K562 (cell line): ENCODE measurements around the gene RAB3C. TPM values are rescaled to one million over a fixed set of nuclear protein-coding genes. Genes with fewer than 3 reads are reported as not detected.

ENCODE experiments used
- ATAC-seq: fragments of 200-7000 bp; cut with Tn5 transposase; 3 replicates; pipeline ENCODE4 v1.9.1; 2020; ENCODE audit warnings: moderate library complexity
- BruUV-seq: library from RNA; stranded (reverse); fragments of 400-500 nt; replicated peaks from 2 replicates; lab custom pipeline; 2021; lab: Mats Ljungman, UMichigan
- CTCF ChIA-PET: fragments of 300-600 bp; formaldehyde crosslinking; extraction: SDS; loops from one replicate; lab custom pipeline; 2021; ENCODE audit warnings: low intra/inter-chr PET ratio; lab: Yijun Ruan, JAX
- POLR2A ChIA-PET: fragments of 300-600, 350-650 bp; sonication (Branson Sonifier 250); formaldehyde crosslinking; extraction: SDS; loops from one replicate; lab custom pipeline; 2021; ENCODE audit warnings: antibody characterized with exemption, inconsistent platforms; lab: Yijun Ruan, JAX
- DNase-seq, 4 experiments: peaks; one replicate each; pipeline versions ENCODE4 v3.0.0 to v3.0.0-alpha.2; 2011 to 2018; ENCODE audit warnings: low spot score in 3 of 4, mixed read lengths in 3 of 4; ENCODE audit errors: extremely low read depth in 1 of 4
- FAIRE-seq: peaks from 2 replicates; lab custom pipeline; 2011; peaks lifted over from hg19 to GRCh38; lab: Jason Lieb, UNC
- H2AFZ ChIP-seq: 2 replicates; pipeline ENCODE4 v1.6.0; 2011; ENCODE audit warnings: low read depth, low read length, control low read depth, inconsistent platforms
- H3K27ac ChIP-seq: fragments of 200-600 bp; 3 replicates; pipeline ENCODE4 v1.8.0; 2011; ENCODE audit warnings: low read depth, mild to moderate bottlenecking, control low read depth, inconsistent platforms, low read length, moderate library complexity, mixed read lengths; ENCODE audit errors: extremely low read depth
- H3K27me3 ChIP-seq, 2 experiments: fragments of 300-600 bp in 1 of 2; 2 replicates in 1 of 2; 3 replicates in 1 of 2; pipeline versions ENCODE4 v1.6.0 to v1.8.0; 2011; ENCODE audit warnings: inconsistent platforms in 2 of 2, low read length in 2 of 2, mild to moderate bottlenecking in 1 of 2, mixed read lengths in 1 of 2, moderate library complexity in 1 of 2; ENCODE audit not compliant: control insufficient read depth in 2 of 2, insufficient read depth in 2 of 2
- H3K36me3 ChIP-seq: fragments of 300-600 bp; 3 replicates; pipeline ENCODE4 v1.8.0; 2011; ENCODE audit warnings: mild to moderate bottlenecking, low read length, inconsistent platforms; ENCODE audit not compliant: control insufficient read depth, insufficient read depth
- H3K4me1 ChIP-seq, 2 experiments: fragments of 200-600 bp in 1 of 2; replicated peaks in 1 of 2; 2 replicates in 1 of 2; 3 replicates in 1 of 2; pipeline versions ENCODE4 v1.5.1 to v1.8.0; 2011; ENCODE audit warnings: inconsistent platforms in 2 of 2, low read length in 2 of 2, mild to moderate bottlenecking in 1 of 2, mixed read lengths in 1 of 2, moderate library complexity in 1 of 2; ENCODE audit not compliant: control insufficient read depth in 2 of 2, insufficient read depth in 2 of 2
- H3K4me2 ChIP-seq: 2 replicates; pipeline ENCODE4 v1.6.1; 2011; ENCODE audit warnings: low read length, control low read depth, inconsistent platforms, mixed read lengths; ENCODE audit not compliant: insufficient read depth
- H3K4me3 ChIP-seq: fragments of 200-600 bp; sonication (generic), shearing (Covaris generic); 2 replicates; pipeline ENCODE4 v1.5.1; 2016; ENCODE audit warnings: control low read depth, inconsistent platforms
- H3K79me2 ChIP-seq: fragments of 200-600 bp; 3 replicates; pipeline ENCODE4 v1.8.0; 2011; ENCODE audit warnings: low read length, inconsistent platforms; ENCODE audit not compliant: control insufficient read depth, insufficient read depth
- H3K9ac ChIP-seq, 2 experiments: 2 replicates each; pipeline versions ENCODE4 v1.6.0 to v1.6.1; 2011; ENCODE audit warnings: low read depth in 2 of 2, low read length in 2 of 2, control low read depth in 1 of 2, inconsistent platforms in 1 of 2, mild to moderate bottlenecking in 1 of 2, mixed read lengths in 1 of 2; ENCODE audit not compliant: insufficient read depth in 1 of 2
- H3K9me1 ChIP-seq: one replicate; pipeline ENCODE4 v1.6.0; 2011; ENCODE audit warnings: inconsistent platforms, mild to moderate bottlenecking, low read length, moderate library complexity; ENCODE audit not compliant: control insufficient read depth, insufficient read depth
- H3K9me3 ChIP-seq: replicated peaks from 2 replicates; pipeline ENCODE4 v1.5.1; 2011; ENCODE audit warnings: low read depth, low read length, inconsistent platforms; ENCODE audit not compliant: control insufficient read depth, insufficient read depth
- H4K20me1 ChIP-seq: replicated peaks from 2 replicates; pipeline ENCODE4 v1.6.1; 2011; ENCODE audit warnings: low read length, inconsistent platforms, mixed read lengths; ENCODE audit not compliant: control insufficient read depth, insufficient read depth
- ATF1 ChIP-seq, 2 experiments: fragments of 450-650 bp in 1 of 2; IDR thresholded peaks; 2 replicates each; pipeline ENCODE4 v1.6.1; 2016; ENCODE audit warnings: missing compliant biosample characterization in 1 of 2, missing genetic modification characterization in 1 of 2
- ATF4 ChIP-seq: fragments of 450-650 bp; formaldehyde crosslinking; IDR thresholded peaks from 2 replicates; pipeline ENCODE4 v1.4.0; 2022; ENCODE audit warnings: mild to moderate bottlenecking, moderate library complexity
- CBFA2T3 ChIP-seq: fragments of 450-650 bp; IDR thresholded peaks from 2 replicates; pipeline ENCODE4 v1.6.1; 2017
- CREB3L1 ChIP-seq: fragments of 450-650 bp; IDR thresholded peaks from 2 replicates; pipeline ENCODE4 v1.6.1; 2014; ENCODE audit warnings: low read depth, mild to moderate bottlenecking, moderate library complexity, borderline replicate concordance
- CTBP1 ChIP-seq: fragments of 450-650 bp; IDR thresholded peaks from 2 replicates; pipeline ENCODE4 v1.6.1; 2016; ENCODE audit warnings: borderline replicate concordance
- EWSR1 ChIP-seq: fragments of 450-650 bp; IDR thresholded peaks from 2 replicates; pipeline ENCODE4 v1.6.1; 2018; ENCODE audit warnings: borderline replicate concordance, mild to moderate bottlenecking, low read depth, moderate library complexity; ENCODE audit not compliant: partially characterized antibody
- EZH2 ChIP-seq: IDR thresholded peaks from 2 replicates; pipeline ENCODE4 v1.6.1; 2012; ENCODE audit warnings: low read depth, mild to moderate bottlenecking, inconsistent platforms, low read length, borderline replicate concordance
- HES1 ChIP-seq: fragments of 450-650 bp; IDR thresholded peaks from 2 replicates; pipeline ENCODE4 v1.6.1; 2016; ENCODE audit warnings: low read depth, mild to moderate bottlenecking, moderate library complexity
- LEF1 ChIP-seq: fragments of 450-650 bp; IDR thresholded peaks from 2 replicates; pipeline ENCODE4 v1.6.1; 2016; ENCODE audit warnings: mild to moderate bottlenecking
- NFYB ChIP-seq: IDR thresholded peaks from 2 replicates; pipeline ENCODE4 v1.6.1; 2011; ENCODE audit warnings: mild to moderate bottlenecking, moderate library complexity; ENCODE audit not compliant: insufficient read length; ENCODE audit errors: extremely low read depth
- PBX2 ChIP-seq, 2 experiments: IDR thresholded peaks in 1 of 2; conservative IDR thresholded peaks in 1 of 2; 2 replicates each; pipeline ENCODE4 v1.6.1; 2016; ENCODE audit warnings: low read depth in 2 of 2, mild to moderate bottlenecking in 1 of 2, missing compliant biosample characterization in 1 of 2, missing genetic modification characterization in 1 of 2, moderate library complexity in 1 of 2
- PHF20 ChIP-seq: fragments of 450-650 bp; IDR thresholded peaks from 2 replicates; pipeline ENCODE4 v1.6.1; 2018; ENCODE audit not compliant: partially characterized antibody
- SMARCB1 ChIP-seq: IDR thresholded peaks from 2 replicates; pipeline ENCODE4 v1.6.1; 2011; ENCODE audit warnings: improper control_type of control experiment, low read depth; ENCODE audit not compliant: insufficient read length
- SMARCC2 ChIP-seq: fragments of 450-650 bp; IDR thresholded peaks from 2 replicates; pipeline ENCODE4 v1.6.1; 2017; ENCODE audit warnings: antibody characterized with exemption, moderate library complexity, mild to moderate bottlenecking, low read depth
- TCFL5 ChIP-seq: fragments of 250-450 bp; sonication (Bioruptor Pico); conservative IDR thresholded peaks from 2 replicates; pipeline ENCODE4 v1.6.1; 2021; ENCODE audit warnings: mild to moderate bottlenecking, moderate library complexity, matching md5 sums
- U2AF1 ChIP-seq: fragments of 200-400 bp; formaldehyde crosslinking; optimal IDR thresholded peaks from 2 replicates; pipeline ENCODE3; 2017; ENCODE audit warnings: mild to moderate bottlenecking, low read depth, low read length, moderate library complexity
- WGBS: fragments of 100-300 bp; shearing (Covaris generic); methylation state at CpG from one replicate; pipeline ENCODE4 v1.1.6; 2016; ENCODE audit warnings: low coverage, mixed read lengths; ENCODE audit not compliant: insufficient coverage; ENCODE audit errors: missing lambda C conversion rate; 5-methylcytosine and 5-hydroxymethylcytosine counted together
- in situ Hi-C: fragments of 300-500 bp; cut with MboI; formaldehyde crosslinking; loops from 4 replicates; pipeline ENCODE4 v1.15.0; 2018; ENCODE audit warnings: inconsistent platforms, mixed read lengths
- intact Hi-C: fragments of 100-400 bp; cut with micrococcal nuclease; formaldehyde crosslinking; loops from 2 replicates; pipeline ENCODE4 v1.14.2; 2022
- polyA plus RNA-seq, 8 experiments: library from polyadenylated mRNA; depleted of rRNA in 4 of 8; stranded (reverse) in 5 of 8; unstranded in 3 of 8; fragments of >200 nt; fragmentation: Nextera tagmentation in 2 of 8; fragmentation: Illumina TruSeq in 1 of 8; extraction: Ambion mirVana in 2 of 8; extraction: Trizol in 1 of 8; gene quantifications; 2 replicates each; pipeline versions ENCODE4 v1.2.1 to v1.2.3, GENCODE V29; 2011 to 2014; ENCODE audit warnings: inconsistent platforms in 1 of 8, missing spikeins in 1 of 8
- total RNA-seq, 7 experiments: library from RNA; depleted of rRNA in 6 of 7; stranded (reverse); fragments of >200 nt in 6 of 7; fragmentation: Illumina TruSeq in 2 of 7; extraction: Trizol in 2 of 7; gene quantifications; 2 replicates each; pipeline versions ENCODE4 v1.2.1 to v1.2.3, GENCODE V29; 2011 to 2021; ENCODE audit warnings: low replicate concordance in 1 of 7

The RAB3C gene
- total and polyA plus RNA-seq, 9 of the 15 experiments (the other 6 are each of a cell fraction or from before 2014, with no cell fraction given): not detected

- Histone ChIP-seq H3K4me1 (no peaks in the 10 kb centered on the region), H2AFZ (no peak overlapping the region), H3K27ac (no peak overlapping the region), H3K27me3 (no peaks in the 10 kb centered on the region), H3K36me3 (no peaks in the 10 kb centered on the region), H4K20me1 (no peaks in the 10 kb centered on the region), H3K9me1 (no peaks in the 10 kb centered on the region), H3K4me2 (no peak overlapping the region), H3K4me3 (no peak overlapping the region), H3K9me3 (no peaks in the 10 kb centered on the region), H3K79me2 (no peaks in the 10 kb centered on the region), H3K9ac (no peak overlapping the region)
- 0% methylated on average over 2 of the region's 2 CpGs for WGBS
- ATAC-seq: no peak
- no TSS peak for BruUV-seq
- no peak for DNase-seq
- ChIA-PET POLR2A (no interaction called here), CTCF (no interaction called here)
- in situ Hi-C loops: loop anchor here (25.0 kb wide), 1 partner anchor 1545 kb away; no protein-coding TSS in a partner anchor
- FAIRE-seq: no peak
- intact Hi-C loops: no loop called here
- no peak for TF ChIP-seq SMARCC2
- no peak for TF ChIP-seq PBX2 (CRISPR knock-in tag; IDR thresholded peaks at IDR 0.05; ENCODE audit: low read depth)
- TF ChIP-seq PBX2 (tag; conservative IDR thresholded peaks at IDR 0.05; ENCODE audit: low read depth): no peak
- TF ChIP-seq CBFA2T3: no peak
- TF ChIP-seq ATF1 (CRISPR knock-in tag; IDR thresholded peaks at IDR 0.05): no peak
- TF ChIP-seq ATF1 (tag; IDR thresholded peaks at IDR 0.05): no peak
- TF ChIP-seq EZH2: no peak
- TF ChIP-seq NFYB: no peak
- no peak for TF ChIP-seq PHF20
- TF ChIP-seq CTBP1: no peak
- no peak for TF ChIP-seq SMARCB1
- TF ChIP-seq ATF4 (CRISPR knock-in tag): no peak
- no peak for TF ChIP-seq HES1
- no peak for TF ChIP-seq CREB3L1
- TF ChIP-seq U2AF1: no peak
- no peak for TF ChIP-seq LEF1
- no peak for TF ChIP-seq TCFL5 (CRISPR knock-in tag)
- TF ChIP-seq EWSR1: no peak
These were observed 274.7 kb downstream of the RAB3C start for GRCh38 chr5:58857609-58858008.
